ENCODE data around the gene AKT3.

The AKT3 gene

DNA sequence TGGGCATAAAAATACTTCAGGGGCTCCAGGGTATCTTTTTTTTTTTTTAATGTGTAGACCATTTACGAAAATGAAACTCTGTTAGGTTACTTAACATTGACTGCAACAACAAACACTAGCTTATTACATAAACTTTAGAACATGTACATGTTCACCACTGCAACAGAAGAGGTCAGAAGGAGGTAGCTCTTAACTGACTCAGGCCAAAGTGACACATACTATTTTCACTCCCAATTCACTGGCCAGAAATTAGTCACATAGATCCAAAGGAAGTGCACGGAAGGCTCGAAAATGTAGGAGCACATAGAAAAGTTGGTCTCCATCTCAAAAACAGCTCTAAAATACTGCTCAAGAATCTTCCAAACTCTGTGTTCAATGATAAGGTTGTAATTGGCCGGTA is 107.2 kb downstream of the AKT3 start:
- intact Hi-C loops (cut with DNase I), result loop anchor here (5.0 to 10.0 kb wide), 3 partner anchors 261 to 532 kb away; no protein-coding TSS in a partner anchor
- no peak for DNase-seq

DNA sequence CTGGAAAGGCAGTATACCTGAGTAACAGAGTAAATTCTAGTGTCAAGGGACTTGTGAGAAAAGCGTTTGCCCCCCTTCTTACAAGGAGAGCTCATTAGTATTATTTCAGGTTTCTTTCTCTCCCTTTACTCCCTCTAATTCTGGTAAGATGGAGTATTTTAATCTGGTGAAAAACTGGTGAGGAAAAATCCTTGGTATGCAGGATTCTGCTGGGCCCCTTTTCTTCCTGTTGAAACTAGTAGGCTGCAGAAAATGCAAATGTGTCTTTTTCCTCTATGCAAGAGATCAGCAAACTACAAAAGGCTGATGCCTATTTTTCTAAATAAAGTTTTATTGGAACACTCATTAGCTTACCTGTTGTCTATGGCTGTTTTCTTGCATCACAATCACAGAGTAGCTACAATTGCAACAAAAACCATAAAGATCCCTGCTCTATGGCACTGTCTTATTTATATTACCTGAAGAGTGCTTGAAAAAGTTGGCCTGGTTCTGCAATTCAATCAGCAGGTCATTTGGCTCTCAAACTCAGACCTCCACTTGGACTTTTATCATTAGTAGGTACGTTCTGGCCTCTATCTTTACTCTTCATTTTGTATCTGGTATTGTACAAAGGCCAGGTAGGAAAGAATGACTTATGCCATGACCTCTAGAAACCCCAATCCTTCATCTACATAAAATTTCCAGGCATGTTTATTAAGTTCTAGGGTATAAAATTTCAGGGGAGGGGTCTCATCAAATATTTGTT is 109.6 kb downstream of the AKT3 start:
- no peak for DNase-seq
- intact Hi-C loops (cut with DNase I), result loop anchor here (5.0 to 10.0 kb wide), 3 partner anchors 258 to 534 kb away; no protein-coding TSS in a partner anchor

DNA sequence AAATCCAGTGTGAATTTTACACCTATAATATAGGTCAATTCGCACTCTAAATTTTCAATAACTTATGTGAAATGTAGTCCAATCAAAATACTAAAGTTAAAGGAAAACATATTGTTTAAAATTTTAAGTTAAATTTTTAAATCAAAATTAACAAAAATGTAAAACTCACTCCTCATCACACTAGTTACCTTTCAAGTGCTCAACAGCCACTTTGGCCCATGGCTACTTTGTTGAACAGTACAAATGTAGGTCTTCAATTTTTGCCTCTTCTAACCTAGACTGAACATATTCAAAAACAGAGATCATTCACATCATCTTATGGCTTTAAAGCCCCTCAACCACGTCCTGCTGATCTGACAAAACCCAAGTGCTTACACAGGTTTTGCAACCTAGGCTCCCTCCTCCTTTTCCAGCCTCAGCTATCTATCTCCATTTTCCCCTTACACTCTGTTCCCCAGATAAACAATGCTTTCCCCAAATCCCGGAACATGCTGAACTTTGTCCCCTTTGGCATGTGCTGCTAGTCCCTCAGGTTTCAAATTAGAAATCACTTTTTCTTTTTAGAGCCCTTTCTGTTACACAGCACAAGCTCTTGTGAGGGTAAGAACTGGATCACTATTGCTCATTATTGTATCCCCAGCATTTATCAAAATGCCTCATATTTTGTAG is 110.6 kb downstream of the AKT3 start:
- DNase-seq, result peak in 2 of 42 donors; percentile 12 to 42
- intact Hi-C loops (cut with DNase I), result loop anchor here (5.0 to 10.0 kb wide), 4 partner anchors 257 to 535 kb away; no protein-coding TSS in a partner anchor

DNA sequence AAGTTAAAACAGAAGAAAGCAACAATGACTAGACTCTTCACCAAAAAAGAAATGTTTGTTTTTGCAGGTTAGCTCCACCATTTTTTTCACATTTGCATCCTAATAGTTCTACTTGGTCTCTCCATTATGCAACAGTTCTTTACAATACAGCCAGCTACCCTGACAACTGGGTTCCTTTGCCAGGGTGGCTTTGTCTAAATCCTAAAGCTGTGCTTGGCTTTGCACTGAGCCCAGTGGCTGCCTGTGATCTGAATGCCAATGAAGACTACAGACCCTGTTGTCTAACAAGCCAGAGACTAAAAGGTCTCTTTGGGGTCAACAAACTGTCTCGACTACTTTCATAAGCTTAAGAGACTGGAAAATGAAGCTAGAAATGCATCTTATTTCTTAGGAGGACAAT is 112.0 kb downstream of the AKT3 start:
- peak in 35 of 42 donors; percentile 23 to 87 (median 61) for DNase-seq

DNA sequence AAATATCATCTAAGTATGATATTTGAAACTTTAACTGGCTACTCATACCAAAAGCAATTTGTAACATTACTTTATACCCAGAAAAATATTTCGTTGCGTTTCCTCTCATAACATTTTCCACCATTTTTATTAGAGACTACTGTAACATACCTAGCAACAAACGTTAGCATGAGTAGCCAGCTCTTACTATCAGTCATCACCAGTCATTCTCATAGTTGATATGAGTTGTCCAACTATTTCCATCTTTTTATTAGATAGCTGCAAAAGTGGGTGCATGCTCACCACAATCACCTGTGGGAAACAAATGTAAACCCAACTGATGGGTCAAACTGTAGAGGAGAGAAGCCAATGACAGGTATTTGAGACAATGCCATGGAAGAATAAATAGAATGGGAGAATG is 114.6 kb downstream of the AKT3 start:
- no peak for DNase-seq
- intact Hi-C loops (cut with DNase I), result loop anchor here (10.0 kb wide), 1 partner anchor 309 kb away; no protein-coding TSS in a partner anchor

More for the DNA sequence above, 112.0 kb downstream of the AKT3 start:
- intact Hi-C loops (cut with DNase I), result loop anchor here (10.0 kb wide), 1 partner anchor 307 kb away; no protein-coding TSS in a partner anchor

DNA sequence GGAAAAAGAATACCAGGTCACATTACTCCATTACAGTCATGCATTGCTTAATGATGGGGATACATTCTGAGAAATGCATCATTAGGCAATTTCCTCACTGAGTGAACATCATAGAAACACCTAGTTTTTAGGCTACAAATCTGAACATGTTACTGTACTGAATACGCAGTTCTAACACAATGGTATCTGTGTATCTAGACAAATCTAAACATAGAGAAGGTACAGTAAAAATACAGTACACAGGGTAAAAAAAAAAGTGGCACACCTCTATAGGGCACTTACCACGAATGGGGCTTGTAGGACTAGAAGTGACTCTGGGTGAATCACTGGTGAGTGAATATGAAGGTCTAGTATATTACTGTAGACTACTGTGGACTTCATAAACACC is 115.7 kb downstream of the AKT3 start:
- no peak for DNase-seq
- intact Hi-C loops (cut with DNase I), result loop anchor here (10.0 kb wide), 1 partner anchor 310 kb away; no protein-coding TSS in a partner anchor

DNA sequence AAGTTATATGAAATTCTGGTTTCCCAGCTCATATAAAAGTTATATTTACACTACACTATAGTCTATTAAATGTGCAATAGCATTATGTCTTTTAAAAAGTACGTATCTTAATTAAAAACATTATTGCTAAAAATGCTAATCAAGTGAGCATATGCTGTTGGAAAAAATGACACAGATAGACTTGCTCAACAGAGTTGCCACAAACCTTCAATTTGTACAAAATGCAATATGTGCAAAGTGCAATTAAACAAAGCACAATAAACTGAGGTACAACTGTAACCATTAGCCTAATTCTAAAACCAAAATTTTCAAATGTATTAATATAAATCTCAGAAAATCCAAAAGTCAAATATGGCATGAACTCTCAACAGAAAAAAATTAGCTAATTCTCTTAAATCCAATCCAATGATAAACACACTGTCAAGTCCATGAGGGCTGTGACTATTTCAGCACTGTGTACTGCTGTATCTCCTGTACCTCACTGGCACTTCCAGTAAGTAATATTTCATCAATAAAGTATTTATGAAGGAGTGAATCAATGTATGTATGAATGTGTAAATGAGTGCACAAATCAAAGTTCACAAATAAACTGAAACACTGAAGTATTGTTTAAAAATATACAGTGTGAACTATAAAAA is 116.3 kb downstream of the AKT3 start:
- no peak for DNase-seq
- intact Hi-C loops (cut with DNase I), result loop anchor here (10.0 kb wide), 1 partner anchor 311 kb away; no protein-coding TSS in a partner anchor

DNA sequence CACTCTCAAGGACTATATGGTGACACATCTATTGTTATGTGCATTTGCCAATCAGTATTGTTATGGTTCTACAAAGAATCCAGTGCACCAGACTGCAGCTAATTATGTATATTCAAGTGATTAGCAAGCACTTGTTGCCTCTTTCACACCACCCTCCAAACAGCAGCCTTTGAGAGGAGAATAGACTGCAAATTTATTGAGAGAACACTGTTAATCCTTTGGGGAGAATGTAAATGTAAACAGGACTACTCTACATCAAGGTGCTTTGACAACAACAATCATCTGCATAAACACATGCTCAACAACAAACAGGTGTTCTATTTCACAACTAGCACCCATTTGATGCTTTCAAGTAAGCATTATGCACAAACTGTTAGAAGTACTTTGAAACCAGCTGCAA is 117.4 kb downstream of the AKT3 start:
- DNase-seq, result no peak
- intact Hi-C loops (cut with DNase I), result loop anchor here (10.0 kb wide), 1 partner anchor 312 kb away; no protein-coding TSS in a partner anchor

DNA sequence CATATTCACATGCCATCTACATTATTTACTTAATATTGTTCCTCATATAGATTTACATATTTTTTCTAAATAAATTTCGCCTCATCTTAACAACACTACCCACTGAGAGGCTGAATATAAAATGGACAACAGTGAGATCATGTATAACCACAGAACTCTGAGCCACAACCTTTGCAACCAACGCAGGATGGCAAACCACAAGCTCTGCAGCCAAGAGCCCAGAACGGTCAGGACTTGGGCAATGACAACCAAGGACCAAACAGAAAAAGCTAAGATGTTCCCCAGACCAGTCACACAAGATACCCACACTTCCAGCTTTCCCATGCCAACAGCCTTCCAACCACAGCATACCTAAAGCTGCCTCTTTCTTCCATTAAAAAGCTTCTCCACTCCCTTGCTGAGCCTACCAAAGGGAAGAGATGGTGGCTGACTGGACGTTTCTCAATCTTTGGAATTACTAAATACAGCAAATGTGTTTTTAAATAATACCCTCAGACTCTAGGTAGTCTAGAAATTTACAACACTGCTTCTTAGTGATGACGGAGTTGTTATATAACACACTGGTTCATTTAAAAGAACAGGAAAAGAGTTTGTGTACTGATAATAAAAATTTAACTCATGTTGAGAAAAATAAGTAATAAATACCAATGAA is 117.9 kb downstream of the AKT3 start:
- intact Hi-C loops (cut with DNase I), result loop anchor here (10.0 kb wide), 1 partner anchor 313 kb away; no protein-coding TSS in a partner anchor
- peak in 2 of 42 donors; percentile 15 to 36 for DNase-seq

DNA sequence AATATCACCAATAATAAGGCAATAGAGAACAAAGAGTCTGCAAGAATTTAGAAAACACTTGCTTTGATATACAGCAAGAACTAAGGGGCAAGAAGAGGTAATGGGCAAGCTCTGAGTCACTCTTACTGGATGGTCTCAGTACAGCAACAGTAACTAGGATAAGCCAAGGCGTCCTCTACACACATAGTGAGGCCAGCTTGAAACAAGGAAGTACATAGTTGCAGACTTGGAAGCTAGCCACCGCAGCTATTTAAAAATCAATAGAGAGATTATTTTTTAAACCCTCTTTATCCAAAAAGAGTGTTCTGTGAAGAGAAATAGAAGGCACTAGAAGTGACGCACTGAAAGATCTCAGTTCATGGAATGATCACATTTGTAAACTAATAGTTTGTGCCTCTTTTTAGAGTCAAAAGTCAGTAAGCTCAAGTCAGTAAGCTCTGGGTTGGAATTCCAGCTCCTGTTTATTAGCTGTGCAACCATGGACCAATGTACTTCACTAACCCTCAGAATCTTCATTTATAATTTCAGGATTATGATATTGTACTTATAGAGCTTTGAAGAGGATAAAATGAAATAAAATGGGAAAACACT is 118.6 kb downstream of the AKT3 start:
- DNase-seq, result peak in 21 of 42 donors; percentile 21 to 84 (median 43)
- intact Hi-C loops (cut with DNase I), result loop anchor here (10.0 kb wide), 1 partner anchor 313 kb away; no protein-coding TSS in a partner anchor

DNA sequence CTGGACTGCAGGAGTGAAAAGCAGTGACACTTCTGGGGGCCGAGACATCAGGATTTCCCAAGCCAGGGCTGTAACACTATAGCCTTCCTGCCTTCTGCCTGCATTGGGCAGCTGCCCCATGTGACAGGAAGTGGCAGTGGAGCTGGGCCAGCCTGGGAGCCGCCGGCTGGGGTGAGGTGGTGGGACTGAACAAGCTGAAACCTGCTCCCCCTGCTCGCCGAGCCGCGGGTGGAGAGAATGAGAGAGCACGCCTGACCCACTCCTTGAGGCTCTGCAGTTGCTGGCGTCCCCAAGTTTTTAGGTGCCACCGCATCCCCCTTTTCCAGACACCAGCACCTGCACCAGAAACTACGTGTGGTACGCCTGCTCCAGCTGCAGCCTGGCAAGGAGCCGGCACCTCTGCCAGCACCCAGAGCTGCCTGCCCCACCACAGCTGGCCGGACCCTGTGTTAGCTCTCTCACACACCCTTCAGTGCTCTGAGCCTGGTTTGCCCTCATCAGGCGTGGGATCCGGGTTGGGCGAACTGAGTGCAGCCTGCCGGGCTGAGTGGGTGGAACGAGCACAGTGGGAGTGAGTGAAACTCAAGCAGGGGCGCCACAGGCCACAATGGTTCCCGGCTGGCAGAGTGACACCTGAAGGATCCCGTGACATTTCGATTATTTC is 119.4 kb downstream of the AKT3 start:
- intact Hi-C loops (cut with DNase I), result loop anchor here (10.0 kb wide), 1 partner anchor 314 kb away; no protein-coding TSS in a partner anchor
- DNase-seq, result peak in 41 of 42 donors; percentile 14 to 70 (median 44)

DNA sequence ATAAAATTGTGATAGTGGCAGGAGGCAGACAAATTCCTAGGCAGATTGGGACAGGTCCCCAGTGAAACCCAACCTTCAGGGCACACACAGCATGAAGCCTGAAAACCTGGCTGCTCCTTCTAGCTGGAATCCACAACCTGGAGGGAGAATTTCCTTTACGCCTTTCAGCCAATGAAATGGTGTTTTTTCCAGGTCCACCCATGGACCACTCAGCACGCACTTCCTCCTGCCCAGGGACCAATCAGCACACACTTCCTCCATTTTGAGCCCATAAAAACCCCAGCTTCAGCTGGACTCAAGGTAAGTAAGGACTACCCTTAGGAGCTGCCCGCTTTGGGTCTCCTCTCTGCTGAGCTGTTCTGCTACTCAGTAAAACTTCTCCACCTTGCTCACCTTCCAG is 120.1 kb downstream of the AKT3 start:
- no peak for DNase-seq
- intact Hi-C loops (cut with DNase I), result loop anchor here (10.0 kb wide), 1 partner anchor 315 kb away; no protein-coding TSS in a partner anchor

DNA sequence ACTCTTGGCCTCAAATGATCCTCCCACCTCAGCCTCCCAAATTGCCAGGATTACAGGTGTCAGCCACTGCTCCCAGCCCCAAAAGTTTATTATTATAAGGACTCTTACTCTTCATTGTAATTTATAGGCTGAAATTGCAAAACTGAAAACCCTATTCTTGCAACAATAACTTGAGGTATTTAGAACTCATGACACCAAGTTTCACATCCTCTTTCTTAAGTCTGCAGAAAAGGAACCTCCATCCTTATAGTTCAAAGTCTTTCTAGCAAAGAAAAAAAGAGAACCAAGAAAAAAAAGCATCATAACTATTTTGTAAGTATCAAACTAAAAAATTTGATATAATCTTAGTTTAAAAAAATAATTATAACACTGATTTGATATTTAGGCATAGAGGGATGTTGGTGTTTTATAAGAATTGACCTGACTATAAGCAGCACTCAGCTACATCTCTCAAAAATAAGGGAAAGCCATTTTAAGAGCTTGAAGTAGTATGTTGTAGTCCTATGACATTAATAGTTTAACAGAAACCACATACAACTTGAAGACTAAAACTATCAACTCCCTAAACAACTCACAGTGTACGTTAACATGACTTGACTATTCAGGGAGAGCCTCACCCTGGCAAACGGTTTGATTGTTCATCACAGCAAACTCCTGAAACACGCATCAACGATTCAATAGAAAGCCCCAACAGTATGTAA is 122.4 kb downstream of the AKT3 start:
- intact Hi-C loops (cut with DNase I), result no loop called here
- DNase-seq, result no peak

DNA sequence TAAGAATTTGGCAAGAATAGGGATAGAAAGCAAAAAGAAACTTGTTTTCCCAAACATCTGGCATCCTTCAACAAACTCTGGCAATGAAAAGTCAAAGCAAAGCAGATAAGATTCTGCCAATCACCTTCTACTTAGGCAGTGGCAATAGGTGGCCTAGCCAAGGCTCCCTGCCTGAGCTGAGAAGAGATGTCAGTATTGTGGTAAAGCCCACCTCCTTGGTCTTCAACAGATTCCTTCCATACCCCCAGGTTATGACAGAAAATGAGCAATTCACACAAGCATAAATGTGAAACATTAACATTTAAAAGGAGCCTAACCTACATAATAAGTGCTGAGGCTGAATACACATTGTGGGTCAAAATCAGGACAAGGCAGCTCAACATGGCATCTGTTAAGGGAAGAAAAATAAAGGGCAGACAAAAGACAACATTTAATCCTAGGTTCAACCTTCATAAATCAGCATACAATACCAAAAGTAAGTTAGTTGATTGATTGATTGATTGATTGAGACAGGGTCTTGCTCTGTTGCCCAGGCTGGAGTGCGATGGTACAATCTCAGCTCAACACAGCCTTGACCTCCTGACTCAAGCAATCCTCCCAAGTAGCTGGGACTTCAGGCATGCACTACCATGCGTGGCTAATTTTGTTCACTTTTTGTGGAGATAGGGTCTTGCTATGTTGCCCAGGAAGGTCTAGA is 123.1 kb downstream of the AKT3 start:
- intact Hi-C loops (cut with DNase I), result no loop called here

DNA sequence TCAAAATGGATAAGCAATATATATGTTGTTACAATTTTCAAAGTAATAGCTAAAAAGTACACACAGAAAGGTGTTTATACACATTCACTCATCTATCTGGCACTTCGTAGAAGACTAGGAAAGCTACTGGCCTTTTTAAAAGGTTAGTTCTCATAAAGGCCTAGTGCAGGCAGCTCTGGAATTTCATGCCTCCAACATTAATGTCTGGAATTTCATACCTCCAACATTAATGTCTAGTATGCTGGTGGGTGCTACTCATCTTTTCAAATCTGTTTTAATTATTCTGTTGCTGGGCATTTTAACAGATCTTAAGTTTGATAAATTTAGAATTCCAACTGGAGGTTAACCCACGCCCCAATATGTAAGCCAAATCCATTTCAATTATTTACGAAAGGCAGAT is 124.2 kb downstream of the AKT3 start:
- DNase-seq, result no peak
- intact Hi-C loops (cut with DNase I), result no loop called here

More for the DNA sequence above, 123.1 kb downstream of the AKT3 start:
- no peak for DNase-seq

DNA sequence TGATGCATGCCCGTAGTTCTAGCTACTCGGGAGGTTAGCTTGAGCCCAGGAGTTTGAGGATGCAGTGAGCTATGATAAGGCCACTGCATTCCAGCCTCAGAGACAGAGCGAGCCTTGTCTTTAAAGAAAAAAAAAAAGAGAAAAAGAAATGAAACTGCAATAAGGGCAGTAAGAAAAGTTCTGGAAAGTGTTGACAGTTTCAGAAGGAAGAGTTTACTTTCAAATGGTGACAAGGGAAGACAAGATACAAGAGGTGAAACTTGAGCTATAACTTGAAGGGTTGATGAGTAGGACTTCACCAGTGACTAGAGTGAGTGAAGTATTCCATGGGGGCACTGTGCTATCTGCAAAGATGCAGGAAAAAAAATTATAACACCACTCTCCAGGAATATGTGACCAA is 125.0 kb downstream of the AKT3 start:
- DNase-seq, result no peak
- intact Hi-C loops (cut with DNase I), result no loop called here

Measured in head of caudate nucleus (tissue), 42 donors.